ENCODE results near the gene MS4A3. TPM values are rescaled to one million over a fixed set of nuclear protein-coding genes. Genes with fewer than 3 reads are reported as not detected.

The MS4A3 gene
- total RNA-seq, 1 experiment from 2014 or later: not detected

DNA sequence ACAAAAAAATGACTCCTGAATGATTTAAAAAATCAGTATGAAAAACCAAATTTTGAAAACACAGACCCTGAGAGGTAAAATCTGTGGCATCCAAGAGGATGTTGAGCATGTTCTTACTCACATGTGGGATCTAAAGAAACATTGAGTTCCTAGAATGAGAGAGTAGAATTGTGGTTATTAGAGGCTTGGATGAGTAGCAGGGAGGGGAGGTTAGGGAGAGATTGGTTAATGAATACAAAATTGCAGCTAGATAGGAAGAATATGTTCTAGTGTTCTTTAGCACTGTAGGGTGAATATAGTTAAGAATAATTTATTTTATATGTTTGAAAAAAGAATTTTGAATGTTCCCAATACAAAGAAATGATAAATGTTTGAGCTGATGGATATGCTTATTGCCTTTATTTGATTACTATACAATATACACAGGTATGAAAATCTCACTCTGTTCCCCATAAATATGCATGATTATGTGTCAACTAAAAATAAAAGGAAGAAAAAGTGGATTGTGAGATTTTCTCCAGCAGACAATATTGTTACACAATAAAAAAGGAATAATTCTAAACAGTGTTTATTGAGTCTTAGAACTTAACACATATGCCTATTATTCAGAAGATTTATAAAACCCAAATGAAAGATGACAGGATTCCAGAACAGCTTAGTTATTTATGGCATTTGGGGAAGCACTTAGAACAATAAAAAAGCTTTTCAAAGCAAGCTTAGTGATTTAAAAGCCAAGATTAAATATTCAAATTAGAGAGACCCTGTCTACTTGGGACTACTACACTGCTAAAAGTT, 60.7 kb downstream of the MS4A3 start:
- ATAC-seq (no peak), DNase-seq (no peak)
- no peaks in the 10 kb centered on the region for H3K27me3 ChIP-seq (ENCODE audit: low read length)
- ChIA-PET POLR2A (ENCODE audit: unreplicated experiment) (no interaction called here), CTCF (no interaction called here)
- H3K79me2 ChIP-seq (ENCODE audit: low read length): no peaks in the 10 kb centered on the region
- H2AFZ ChIP-seq (ENCODE audit: low read length): no peak overlapping the region
- intact Hi-C loops (cut with micrococcal nuclease): no loop called here
- no peak overlapping the region for H3K9ac ChIP-seq (ENCODE audit: low read length)
- H3K4me1 ChIP-seq (ENCODE audit: insufficient read depth, low read length): no peaks in the 10 kb centered on the region
- H3K27ac ChIP-seq (ENCODE audit: low read length): no peak overlapping the region
- H3K36me3 ChIP-seq (ENCODE audit: low read depth, low read length): no peaks in the 10 kb centered on the region
- no peak overlapping the region for H3K4me2 ChIP-seq (ENCODE audit: low read length)
- TF ChIP-seq EZH2 (IDR thresholded peaks at IDR 0.05; ENCODE audit: low read length, unreplicated experiment) (no peak), EZH2phosphoT487 (IDR thresholded peaks at IDR 0.05; ENCODE audit: borderline replicate concordance, low read length) (no peak)
- TF ChIP-seq, protein P1, sequence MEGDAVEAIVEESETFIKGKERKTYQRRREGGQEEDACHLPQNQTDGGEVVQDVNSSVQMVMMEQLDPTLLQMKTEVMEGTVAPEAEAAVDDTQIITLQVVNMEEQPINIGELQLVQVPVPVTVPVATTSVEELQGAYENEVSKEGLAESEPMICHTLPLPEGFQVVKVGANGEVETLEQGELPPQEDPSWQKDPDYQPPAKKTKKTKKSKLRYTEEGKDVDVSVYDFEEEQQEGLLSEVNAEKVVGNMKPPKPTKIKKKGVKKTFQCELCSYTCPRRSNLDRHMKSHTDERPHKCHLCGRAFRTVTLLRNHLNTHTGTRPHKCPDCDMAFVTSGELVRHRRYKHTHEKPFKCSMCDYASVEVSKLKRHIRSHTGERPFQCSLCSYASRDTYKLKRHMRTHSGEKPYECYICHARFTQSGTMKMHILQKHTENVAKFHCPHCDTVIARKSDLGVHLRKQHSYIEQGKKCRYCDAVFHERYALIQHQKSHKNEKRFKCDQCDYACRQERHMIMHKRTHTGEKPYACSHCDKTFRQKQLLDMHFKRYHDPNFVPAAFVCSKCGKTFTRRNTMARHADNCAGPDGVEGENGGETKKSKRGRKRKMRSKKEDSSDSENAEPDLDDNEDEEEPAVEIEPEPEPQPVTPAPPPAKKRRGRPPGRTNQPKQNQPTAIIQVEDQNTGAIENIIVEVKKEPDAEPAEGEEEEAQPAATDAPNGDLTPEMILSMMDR (conservative IDR thresholded peaks at IDR 0.05; ENCODE audit: low read depth, low read length): no peak
- H3K9me2 ChIP-seq (replicated peaks; ENCODE audit: low read length): no peaks in the 10 kb centered on the region
- H3F3A ChIP-seq (ENCODE audit: low read length, unreplicated experiment): no peaks in the 10 kb centered on the region
- H3K9me3 ChIP-seq (ENCODE audit: low read length): no peaks in the 10 kb centered on the region
- no peak overlapping the region for H3K4me3 ChIP-seq (ENCODE audit: low read length)
- H4K20me1 ChIP-seq (ENCODE audit: low read length): no peaks in the 10 kb centered on the region
- BruUV-seq (replicated peaks): no TSS peak

DNA sequence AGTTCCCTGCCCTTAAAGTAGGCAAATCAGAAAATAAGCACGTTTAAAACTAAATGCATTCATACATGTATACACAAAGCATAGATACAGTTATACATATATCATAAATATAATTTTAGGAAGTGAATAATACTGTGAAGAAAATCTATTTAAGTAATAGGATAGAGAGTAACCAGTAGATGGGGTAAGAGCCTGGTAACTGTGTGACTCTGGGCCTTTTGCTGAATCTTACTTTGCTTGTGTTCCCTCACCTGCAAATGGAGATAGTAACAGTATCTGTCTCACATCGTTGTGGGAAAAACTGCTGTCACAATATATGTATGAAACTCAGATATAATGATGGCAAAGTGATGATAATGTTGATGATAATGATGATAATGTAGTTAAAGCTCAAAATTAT, 61.9 kb downstream of the MS4A3 start:
- POLR2A ChIA-PET (ENCODE audit: unreplicated experiment): no interaction called here
- TF ChIP-seq, protein P1 (conservative IDR thresholded peaks at IDR 0.05; ENCODE audit: low read depth, low read length): peak; percentile 54
- TF ChIP-seq EZH2phosphoT487 (IDR thresholded peaks at IDR 0.05; ENCODE audit: borderline replicate concordance, low read length): no peak
- Histone ChIP-seq H3K9ac (ENCODE audit: low read length) (no peak overlapping the region), H4K20me1 (ENCODE audit: low read length) (no peaks in the 10 kb centered on the region), H3K9me2 (replicated peaks; ENCODE audit: low read length) (no peaks in the 10 kb centered on the region), H3K9me3 (ENCODE audit: low read length) (no peaks in the 10 kb centered on the region), H3K36me3 (ENCODE audit: low read depth, low read length) (no peaks in the 10 kb centered on the region), H2AFZ (ENCODE audit: low read length) (0 out of 2 replicates have a peak overlapping the region, but pooled peaks have one; percentile 27), H3K27me3 (ENCODE audit: low read length) (no peaks in the 10 kb centered on the region), H3K4me1 (ENCODE audit: insufficient read depth, low read length) (no peaks in the 10 kb centered on the region), H3K4me3 (ENCODE audit: low read length) (no peak overlapping the region), H3K4me2 (ENCODE audit: low read length) (no peak overlapping the region), H3K79me2 (ENCODE audit: low read length) (no peaks in the 10 kb centered on the region), H3K27ac (ENCODE audit: low read length) (no peak overlapping the region), H3F3A (ENCODE audit: low read length, unreplicated experiment) (no peaks in the 10 kb centered on the region)
- ATAC-seq (peak; percentile 20; the same call in 1 of the 2 replicates), DNase-seq (peak; percentile 55)
- no TSS peak for BruUV-seq (replicated peaks)
- CTCF ChIA-PET: no interaction called here
- intact Hi-C loops (cut with micrococcal nuclease): no loop called here

DNA sequence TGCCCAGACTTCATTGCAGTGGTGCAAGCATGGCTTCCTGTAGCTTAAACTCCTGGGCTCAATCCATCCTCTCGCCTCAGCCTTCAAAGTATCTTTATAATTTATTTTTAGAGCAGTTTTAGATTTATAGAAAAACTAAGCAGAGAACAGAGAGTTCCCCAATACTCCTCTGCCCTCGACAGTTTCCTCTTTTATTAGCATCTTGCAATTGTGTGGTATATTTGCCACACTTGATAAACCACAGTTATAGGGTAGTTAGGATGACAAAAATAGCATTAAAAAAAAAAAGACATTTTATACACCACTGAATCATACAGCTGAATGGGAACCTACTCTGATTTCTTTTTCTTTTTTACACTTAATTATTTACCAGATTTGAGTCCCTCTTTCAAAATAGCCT, 63.2 kb downstream of the MS4A3 start:
- no peak overlapping the region for H3K4me2 ChIP-seq (ENCODE audit: low read length)
- ChIA-PET CTCF (no interaction called here), POLR2A (ENCODE audit: unreplicated experiment) (no interaction called here)
- DNase-seq (no peak), ATAC-seq (no peak)
- H3K9me3 ChIP-seq (ENCODE audit: low read length): no peaks in the 10 kb centered on the region
- BruUV-seq (replicated peaks): no TSS peak
- H3K27me3 ChIP-seq (ENCODE audit: low read length): no peaks in the 10 kb centered on the region
- no peak overlapping the region for H3K4me3 ChIP-seq (ENCODE audit: low read length)
- no peaks in the 10 kb centered on the region for H3K4me1 ChIP-seq (ENCODE audit: insufficient read depth, low read length)
- no peaks in the 10 kb centered on the region for H3K79me2 ChIP-seq (ENCODE audit: low read length)
- H4K20me1 ChIP-seq (ENCODE audit: low read length): no peaks in the 10 kb centered on the region
- H3K27ac ChIP-seq (ENCODE audit: low read length): no peak overlapping the region
- H3K9ac ChIP-seq (ENCODE audit: low read length): no peak overlapping the region
- H3K36me3 ChIP-seq (ENCODE audit: low read depth, low read length): no peaks in the 10 kb centered on the region
- no peaks in the 10 kb centered on the region for H3K9me2 ChIP-seq (replicated peaks; ENCODE audit: low read length)
- intact Hi-C loops (cut with micrococcal nuclease): no loop called here
- TF ChIP-seq, protein P1 (conservative IDR thresholded peaks at IDR 0.05; ENCODE audit: low read depth, low read length): no peak
- TF ChIP-seq EZH2 (IDR thresholded peaks at IDR 0.05; ENCODE audit: low read length, unreplicated experiment): no peak
- H3F3A ChIP-seq (ENCODE audit: low read length, unreplicated experiment): no peaks in the 10 kb centered on the region
- H2AFZ ChIP-seq (ENCODE audit: low read length): no peak overlapping the region
